ENCODE data around the gene PITX2. TPM values are rescaled to one million over a fixed set of nuclear protein-coding genes. Genes with fewer than 3 reads are reported as not detected.

Gene PITX2
- total RNA-seq, 1 experiment from 2014 or later, result not detected

DNA sequence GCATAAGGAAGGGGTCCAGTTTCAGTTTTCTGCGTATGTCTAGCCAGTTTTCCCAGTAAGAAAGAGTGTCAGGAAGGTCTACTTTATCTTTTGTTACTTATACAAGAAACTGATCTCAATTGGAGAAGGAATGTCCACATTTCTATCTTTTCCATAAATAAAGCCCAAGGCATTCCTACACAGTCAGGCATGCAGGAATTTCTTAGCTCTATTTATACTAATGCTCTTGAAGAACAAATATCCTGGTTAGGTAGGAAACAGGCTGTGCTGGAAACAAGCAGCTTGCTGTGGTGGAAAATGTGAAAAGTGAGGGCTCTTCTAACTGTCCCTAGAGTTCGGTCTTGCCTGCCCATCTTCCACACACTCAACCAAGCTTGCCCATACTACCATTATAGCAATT is 37.9 kb upstream of the PITX2 start:
- Histone ChIP-seq H3K79me2 (ENCODE audit: low read length) (no peaks in the 10 kb centered on the region), H3K9ac (ENCODE audit: low read length) (no peak overlapping the region), H3K27ac (ENCODE audit: low read length) (no peak overlapping the region), H3K9me3 (ENCODE audit: low read length) (no peaks in the 10 kb centered on the region), H4K20me1 (ENCODE audit: insufficient read depth, low read depth, low read length) (no peaks in the 10 kb centered on the region), H3K4me1 (ENCODE audit: low read length) (no peaks in the 10 kb centered on the region), H3K36me3 (ENCODE audit: insufficient read depth, low read length) (no peaks in the 10 kb centered on the region), H3K9me2 (replicated peaks; ENCODE audit: insufficient read depth, low read length) (no peaks in the 10 kb centered on the region), H3K4me2 (ENCODE audit: low read depth, low read length, poor library complexity, severe bottlenecking) (no peak overlapping the region), H2AFZ (ENCODE audit: low read length) (no peak overlapping the region), H3K4me3 (ENCODE audit: low read length) (no peak overlapping the region), H3K27me3 (ENCODE audit: low read length) (no peaks in the 10 kb centered on the region)
- DNase-seq, result no peak

DNA sequence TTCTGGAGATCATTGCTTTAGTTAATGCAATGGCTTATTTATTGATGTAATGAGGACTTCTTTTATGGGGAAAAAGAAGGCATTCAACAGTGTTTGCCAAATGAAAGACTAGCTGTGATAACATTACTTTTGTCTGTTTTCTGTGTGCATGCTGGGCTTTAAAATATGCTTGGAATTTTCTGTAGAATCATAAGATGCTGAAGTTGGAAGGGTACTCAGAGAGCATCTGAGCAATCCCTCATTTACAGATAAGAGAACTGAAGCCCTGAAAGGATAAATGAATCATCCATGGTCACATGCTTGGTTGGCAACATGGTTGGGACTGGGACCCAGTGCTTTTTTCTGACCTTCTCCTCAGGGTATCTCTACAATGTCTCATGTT is 31.4 kb upstream of the PITX2 start:
- no peaks in the 10 kb centered on the region for H3K4me1 ChIP-seq (ENCODE audit: low read length)
- H3K9ac ChIP-seq (ENCODE audit: low read length), result no peak overlapping the region
- no peaks in the 10 kb centered on the region for H3K79me2 ChIP-seq (ENCODE audit: low read length)
- H3K4me3 ChIP-seq (ENCODE audit: low read length), result no peak overlapping the region
- H3K9me3 ChIP-seq (ENCODE audit: low read length), result no peaks in the 10 kb centered on the region
- no peak for DNase-seq
- H3K27ac ChIP-seq (ENCODE audit: low read length), result no peak overlapping the region
- no peak overlapping the region for H3K4me2 ChIP-seq (ENCODE audit: low read depth, low read length, poor library complexity, severe bottlenecking)
- H3K9me2 ChIP-seq (replicated peaks; ENCODE audit: insufficient read depth, low read length), result no peaks in the 10 kb centered on the region
- no peak overlapping the region for H2AFZ ChIP-seq (ENCODE audit: low read length)
- no peaks in the 10 kb centered on the region for H4K20me1 ChIP-seq (ENCODE audit: insufficient read depth, low read depth, low read length)
- H3K36me3 ChIP-seq (ENCODE audit: insufficient read depth, low read length), result no peaks in the 10 kb centered on the region
- H3K27me3 ChIP-seq (ENCODE audit: low read length), result no peaks in the 10 kb centered on the region

DNA sequence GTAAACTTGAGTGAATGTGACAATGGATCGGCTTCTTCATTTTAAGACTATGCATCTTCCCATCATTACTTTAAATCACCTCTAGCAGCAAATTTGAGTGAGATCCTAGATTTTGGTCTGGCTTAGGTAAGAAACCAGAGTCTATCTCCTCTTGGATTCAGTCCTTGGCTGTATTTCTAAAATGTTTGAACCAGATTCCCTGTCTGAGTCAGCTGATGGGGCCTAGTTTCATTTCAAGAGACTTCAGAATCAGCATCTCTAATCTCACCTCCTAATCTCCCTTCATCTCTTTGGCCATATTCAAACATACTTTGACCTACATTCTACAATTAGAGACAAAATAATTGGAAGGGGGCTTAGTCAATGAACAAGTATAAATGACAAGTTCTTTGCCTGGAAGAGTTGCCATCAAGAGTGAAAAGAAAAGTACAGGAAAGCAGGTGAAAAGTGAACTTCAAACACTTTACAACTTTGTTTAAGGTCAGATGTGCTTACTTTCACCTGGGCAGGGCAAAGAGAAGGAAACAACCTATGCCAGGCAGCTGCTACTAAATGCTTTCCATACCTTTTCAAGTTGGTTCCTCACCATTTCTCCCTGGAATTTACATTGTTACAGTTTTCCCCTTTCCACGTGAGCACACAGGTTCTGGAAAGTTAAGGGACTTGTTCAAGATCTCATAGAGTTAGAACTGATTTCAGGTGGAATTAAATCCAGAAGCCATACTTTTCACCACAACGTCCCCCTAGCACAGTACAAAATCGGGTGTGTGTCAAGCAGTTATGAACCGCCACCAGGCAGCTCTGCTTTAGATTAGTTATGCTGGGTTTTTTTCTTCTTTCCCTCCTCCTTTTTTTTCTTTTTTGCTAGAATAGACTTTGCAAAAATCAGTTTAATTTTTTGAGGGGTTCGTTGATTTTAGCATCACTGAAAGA is 30.7 kb upstream of the PITX2 start:
- no peak for DNase-seq
- Histone ChIP-seq H3K36me3 (ENCODE audit: insufficient read depth, low read length) (no peaks in the 10 kb centered on the region), H3K9me2 (replicated peaks; ENCODE audit: insufficient read depth, low read length) (no peaks in the 10 kb centered on the region), H4K20me1 (ENCODE audit: insufficient read depth, low read depth, low read length) (no peaks in the 10 kb centered on the region), H2AFZ (ENCODE audit: low read length) (no peak overlapping the region), H3K79me2 (ENCODE audit: low read length) (no peaks in the 10 kb centered on the region), H3K27ac (ENCODE audit: low read length) (no peak overlapping the region), H3K4me3 (ENCODE audit: low read length) (no peak overlapping the region), H3K4me2 (ENCODE audit: low read depth, low read length, poor library complexity, severe bottlenecking) (no peak overlapping the region), H3K4me1 (ENCODE audit: low read length) (no peaks in the 10 kb centered on the region), H3K27me3 (ENCODE audit: low read length) (no peaks in the 10 kb centered on the region), H3K9ac (ENCODE audit: low read length) (no peak overlapping the region), H3K9me3 (ENCODE audit: low read length) (no peaks in the 10 kb centered on the region)

DNA sequence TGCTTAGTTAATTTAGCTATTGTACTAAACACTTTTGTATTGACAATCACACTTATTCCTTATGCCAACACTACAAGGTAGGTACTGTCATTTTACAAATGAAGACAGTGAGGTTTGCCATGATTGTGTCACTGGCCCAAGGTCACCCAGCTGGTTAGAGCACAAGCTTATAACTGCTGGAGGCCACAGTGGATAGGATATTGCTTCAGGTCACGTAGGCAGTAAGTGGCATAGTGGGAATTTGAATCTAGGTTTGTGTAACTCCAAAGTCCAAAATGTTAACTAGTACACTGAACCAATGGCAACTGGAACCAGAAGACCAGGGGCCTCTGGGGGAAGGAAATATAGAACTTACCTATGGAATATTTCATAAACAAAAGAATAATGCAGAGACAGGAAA is 21.1 kb upstream of the PITX2 start:
- no peak overlapping the region for H2AFZ ChIP-seq (ENCODE audit: low read length)
- H3K4me3 ChIP-seq (ENCODE audit: low read length), result no peak overlapping the region
- H3K9me2 ChIP-seq (replicated peaks; ENCODE audit: insufficient read depth, low read length), result no peaks in the 10 kb centered on the region
- H3K27ac ChIP-seq (ENCODE audit: low read length), result no peak overlapping the region
- DNase-seq, result no peak
- no peaks in the 10 kb centered on the region for H3K4me1 ChIP-seq (ENCODE audit: low read length)
- H3K79me2 ChIP-seq (ENCODE audit: low read length), result no peaks in the 10 kb centered on the region
- no peaks in the 10 kb centered on the region for H3K27me3 ChIP-seq (ENCODE audit: low read length)
- no peak overlapping the region for H3K9ac ChIP-seq (ENCODE audit: low read length)
- H3K4me2 ChIP-seq (ENCODE audit: low read depth, low read length, poor library complexity, severe bottlenecking), result no peak overlapping the region
- H3K9me3 ChIP-seq (ENCODE audit: low read length), result no peaks in the 10 kb centered on the region
- no peaks in the 10 kb centered on the region for H3K36me3 ChIP-seq (ENCODE audit: insufficient read depth, low read length)
- no peaks in the 10 kb centered on the region for H4K20me1 ChIP-seq (ENCODE audit: insufficient read depth, low read depth, low read length)

DNA sequence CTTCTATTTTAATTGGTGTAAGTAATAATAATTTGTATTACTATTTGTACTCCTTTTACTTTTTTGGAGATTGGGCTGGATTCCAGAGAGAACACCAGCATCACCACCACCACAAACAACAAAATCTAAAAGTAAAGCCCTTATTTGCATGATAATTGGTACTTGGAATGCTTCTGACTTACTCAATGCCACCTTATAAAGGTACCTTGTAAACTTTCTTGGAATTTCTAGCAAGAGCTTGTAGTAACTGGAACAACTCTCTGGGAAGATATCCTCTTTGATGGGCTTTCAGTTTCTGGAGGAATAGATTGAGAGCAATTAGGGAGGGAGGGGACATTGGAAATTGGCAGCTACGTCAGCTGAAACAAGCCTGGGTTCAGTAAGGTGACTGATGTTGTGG is 20.2 kb upstream of the PITX2 start:
- Histone ChIP-seq H2AFZ (ENCODE audit: low read length) (no peak overlapping the region), H3K9ac (ENCODE audit: low read length) (no peak overlapping the region), H3K36me3 (ENCODE audit: insufficient read depth, low read length) (no peaks in the 10 kb centered on the region), H3K4me1 (ENCODE audit: low read length) (no peaks in the 10 kb centered on the region), H3K27ac (ENCODE audit: low read length) (no peak overlapping the region), H3K4me3 (ENCODE audit: low read length) (no peak overlapping the region), H3K4me2 (ENCODE audit: low read depth, low read length, poor library complexity, severe bottlenecking) (no peak overlapping the region), H3K27me3 (ENCODE audit: low read length) (no peaks in the 10 kb centered on the region), H4K20me1 (ENCODE audit: insufficient read depth, low read depth, low read length) (no peaks in the 10 kb centered on the region), H3K79me2 (ENCODE audit: low read length) (no peaks in the 10 kb centered on the region), H3K9me2 (replicated peaks; ENCODE audit: insufficient read depth, low read length) (no peaks in the 10 kb centered on the region), H3K9me3 (ENCODE audit: low read length) (no peaks in the 10 kb centered on the region)
- DNase-seq, result no peak

DNA sequence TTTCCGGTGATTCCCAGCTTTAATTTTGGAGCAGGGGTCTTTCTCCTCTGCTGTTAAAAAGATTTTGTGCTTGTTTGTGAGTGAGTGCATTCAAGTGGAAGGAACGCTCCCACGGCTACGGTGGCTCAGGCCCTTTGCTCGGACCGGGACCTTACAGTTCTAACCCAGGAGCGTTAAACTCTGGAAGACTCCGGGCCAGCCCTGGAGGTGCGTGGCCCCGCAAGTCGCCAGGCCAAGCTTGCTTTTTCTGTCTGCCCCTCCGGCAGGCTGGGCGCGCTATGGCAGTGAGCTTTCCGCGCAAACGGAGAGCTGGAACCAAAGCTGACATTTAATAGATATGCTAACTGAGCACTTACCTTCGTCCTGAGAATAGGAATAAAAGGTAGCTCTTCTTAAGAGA is 18.3 kb upstream of the PITX2 start:
- H3K9me3 ChIP-seq (ENCODE audit: low read length), result no peaks in the 10 kb centered on the region
- no peaks in the 10 kb centered on the region for H3K9me2 ChIP-seq (replicated peaks; ENCODE audit: insufficient read depth, low read length)
- H3K4me2 ChIP-seq (ENCODE audit: low read depth, low read length, poor library complexity, severe bottlenecking), result no peak overlapping the region
- H3K9ac ChIP-seq (ENCODE audit: low read length), result no peak overlapping the region
- H3K27me3 ChIP-seq (ENCODE audit: low read length), result no peaks in the 10 kb centered on the region
- H3K4me1 ChIP-seq (ENCODE audit: low read length), result no peaks in the 10 kb centered on the region
- H3K4me3 ChIP-seq (ENCODE audit: low read length), result no peak overlapping the region
- H3K79me2 ChIP-seq (ENCODE audit: low read length), result no peaks in the 10 kb centered on the region
- H2AFZ ChIP-seq (ENCODE audit: low read length), result no peak overlapping the region
- no peak overlapping the region for H3K27ac ChIP-seq (ENCODE audit: low read length)
- no peaks in the 10 kb centered on the region for H4K20me1 ChIP-seq (ENCODE audit: insufficient read depth, low read depth, low read length)
- no peak for DNase-seq
- no peaks in the 10 kb centered on the region for H3K36me3 ChIP-seq (ENCODE audit: insufficient read depth, low read length)

DNA sequence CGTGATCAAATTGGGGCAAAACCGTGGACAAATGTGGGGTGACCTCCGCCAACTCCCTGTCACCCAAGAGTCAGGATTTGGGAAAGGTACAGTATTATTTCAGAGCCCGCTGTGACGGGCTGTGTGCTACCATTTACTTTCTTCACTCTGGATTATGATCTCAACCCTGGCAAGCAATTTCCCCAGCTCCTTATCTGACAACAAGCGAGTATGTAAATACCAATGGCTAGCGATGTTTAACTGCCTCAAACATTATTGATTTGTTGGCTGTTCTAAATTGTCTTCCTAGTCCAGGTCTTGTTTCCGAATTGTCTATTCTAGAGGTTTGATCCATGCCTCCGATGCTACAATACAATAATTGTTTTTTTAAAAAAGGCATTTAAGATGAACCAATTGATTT is 17.7 kb upstream of the PITX2 start:
- no peak overlapping the region for H3K4me2 ChIP-seq (ENCODE audit: low read depth, low read length, poor library complexity, severe bottlenecking)
- H4K20me1 ChIP-seq (ENCODE audit: insufficient read depth, low read depth, low read length), result no peaks in the 10 kb centered on the region
- no peak overlapping the region for H3K9ac ChIP-seq (ENCODE audit: low read length)
- no peak overlapping the region for H2AFZ ChIP-seq (ENCODE audit: low read length)
- H3K79me2 ChIP-seq (ENCODE audit: low read length), result no peaks in the 10 kb centered on the region
- no peaks in the 10 kb centered on the region for H3K4me1 ChIP-seq (ENCODE audit: low read length)
- H3K27me3 ChIP-seq (ENCODE audit: low read length), result no peaks in the 10 kb centered on the region
- no peak overlapping the region for H3K27ac ChIP-seq (ENCODE audit: low read length)
- H3K4me3 ChIP-seq (ENCODE audit: low read length), result no peak overlapping the region
- no peak for DNase-seq
- no peaks in the 10 kb centered on the region for H3K36me3 ChIP-seq (ENCODE audit: insufficient read depth, low read length)
- no peaks in the 10 kb centered on the region for H3K9me3 ChIP-seq (ENCODE audit: low read length)
- no peaks in the 10 kb centered on the region for H3K9me2 ChIP-seq (replicated peaks; ENCODE audit: insufficient read depth, low read length)

DNA sequence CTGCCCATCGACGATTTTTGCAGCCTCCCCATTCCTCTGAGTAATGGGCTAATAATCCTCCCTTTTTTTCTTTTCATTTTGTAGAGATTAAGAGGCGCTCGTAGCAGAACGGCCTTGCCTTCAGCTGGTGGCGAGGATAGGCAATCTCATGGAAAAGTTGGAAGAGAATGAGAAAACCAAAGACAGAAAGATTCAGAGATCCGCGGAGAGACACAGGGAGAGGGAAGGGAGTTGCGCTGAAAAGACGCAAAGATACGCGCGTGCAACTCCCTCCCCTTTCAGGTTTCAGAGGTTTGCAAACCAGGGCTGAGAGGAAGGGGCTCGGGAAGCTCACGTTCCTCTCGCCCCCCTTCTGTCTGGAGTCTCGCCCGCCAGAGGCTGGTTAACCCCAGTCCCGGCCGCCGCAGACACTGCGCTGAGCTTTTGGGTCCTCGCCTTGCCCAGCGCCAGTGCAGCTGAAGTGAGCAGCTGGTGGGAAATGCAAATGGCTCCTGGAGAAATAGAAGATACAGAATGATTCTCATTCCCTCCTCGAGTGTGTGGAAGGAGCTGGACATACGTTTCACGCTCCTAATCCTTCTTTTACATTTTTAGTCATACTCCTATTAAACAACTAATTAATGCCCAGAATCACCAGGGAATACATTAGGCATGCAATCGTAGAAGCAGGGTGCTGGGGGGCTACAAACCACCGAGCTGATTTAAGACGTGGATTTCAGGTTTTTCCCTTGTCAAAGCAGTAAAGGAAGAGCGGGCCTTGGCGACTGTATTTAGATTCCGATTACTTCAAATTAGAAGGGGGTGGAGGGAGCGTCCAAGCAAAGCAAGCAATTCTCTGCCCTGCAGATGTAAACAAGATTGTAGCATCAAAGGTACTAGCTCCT is 16.6 kb upstream of the PITX2 start:
- no peaks in the 10 kb centered on the region for H3K4me1 ChIP-seq (ENCODE audit: low read length)
- H3K4me2 ChIP-seq (ENCODE audit: low read depth, low read length, poor library complexity, severe bottlenecking), result no peak overlapping the region
- H4K20me1 ChIP-seq (ENCODE audit: insufficient read depth, low read depth, low read length), result no peaks in the 10 kb centered on the region
- H3K9me2 ChIP-seq (replicated peaks; ENCODE audit: insufficient read depth, low read length), result no peaks in the 10 kb centered on the region
- no peaks in the 10 kb centered on the region for H3K27me3 ChIP-seq (ENCODE audit: low read length)
- H3K36me3 ChIP-seq (ENCODE audit: insufficient read depth, low read length), result no peaks in the 10 kb centered on the region
- DNase-seq, result no peak
- H2AFZ ChIP-seq (ENCODE audit: low read length), result no peak overlapping the region
- H3K4me3 ChIP-seq (ENCODE audit: low read length), result no peak overlapping the region
- H3K9me3 ChIP-seq (ENCODE audit: low read length), result no peaks in the 10 kb centered on the region
- no peak overlapping the region for H3K27ac ChIP-seq (ENCODE audit: low read length)
- H3K9ac ChIP-seq (ENCODE audit: low read length), result no peak overlapping the region
- H3K79me2 ChIP-seq (ENCODE audit: low read length), result no peaks in the 10 kb centered on the region
